Esophagus muscularis mucosa (tissue), 4 donors: ENCODE data around the gene PDCD4. TPM values are rescaled to one million over a fixed set of nuclear protein-coding genes. Genes with fewer than 3 reads are reported as not detected.

Experiments
- DNase-seq: peaks from one replicate; pipeline ENCODE4 v3.0.0-alpha.2; 2017; ENCODE audit errors: extremely low spot score
- H3K27ac ChIP-seq, 4 donors: fragments of 200-600 bp; sonication (generic); replicated peaks in 1 of 4; 1 replicate in 3 of 4; 2 replicates in 1 of 4; pipeline ENCODE4 v1.5.1; 2016 to 2019; ENCODE audit warnings: mild to moderate bottlenecking in 1 of 4
- H3K27me3 ChIP-seq, 4 donors: fragments of 200-600 bp; sonication (generic); one replicate each; pipeline versions ENCODE4 v1.5.1 to v1.6.0; 2016 to 2019
- H3K36me3 ChIP-seq, 4 donors: fragments of 200-600 bp; sonication (generic); one replicate each; pipeline ENCODE4 v1.5.1; 2016 to 2019
- H3K4me1 ChIP-seq, 4 donors: fragments of 200-600 bp; sonication (generic); one replicate each; pipeline ENCODE4 v1.5.1; 2016 to 2019
- H3K4me3 ChIP-seq, 4 donors: fragments of 200-600 bp; sonication (generic); 1 replicate in 2 of 4; 2 replicates in 2 of 4; pipeline ENCODE4 v1.5.1; 2016 to 2019; ENCODE audit warnings: mild to moderate bottlenecking in 4 of 4, moderate library complexity in 1 of 4
- H3K9me3 ChIP-seq, 4 donors: fragments of 200-600 bp; sonication (generic); 1 replicate in 3 of 4; 2 replicates in 1 of 4; pipeline ENCODE4 v1.5.1; 2016 to 2019
- EP300 ChIP-seq: sonication (generic); formaldehyde crosslinking; IDR thresholded peaks from one replicate; pipeline ENCODE4 v1.6.1; 2017; ENCODE audit warnings: antibody characterized with exemption
- POLR2A ChIP-seq: fragments of 450-650 bp; IDR thresholded peaks from one replicate; pipeline ENCODE4 v1.6.1; 2017; ENCODE audit warnings: antibody characterized with exemption, moderate library complexity, mild to moderate bottlenecking, low read depth
- POLR2AphosphoS5 ChIP-seq, 2 donors: sonication (generic); formaldehyde crosslinking; IDR thresholded peaks; one replicate each; pipeline ENCODE4 v1.6.1; 2017; ENCODE audit warnings: antibody characterized with exemption in 2 of 2
- WGBS: methylation state at CpG from one replicate; pipeline ENCODE4 v1.1.5; 2018; 5-methylcytosine and 5-hydroxymethylcytosine counted together
- intact Hi-C: fragments of 100-400 bp; cut with DNase I; formaldehyde crosslinking; loops from one replicate; pipeline ENCODE4 v1.15.1; 2023
- total RNA-seq, 4 donors: library from RNA; depleted of rRNA; stranded (reverse); fragments of >200 nt; gene quantifications; one replicate each; pipeline versions ENCODE4 v1.1.0 to v1.2.1, GENCODE V29; 2016
- TF ChIP-seq, protein P1 (sequence below), 3 experiments: fragments of 200-600 bp in 2 of 3; fragments of 450-650 bp in 1 of 3; sonication (generic) in 2 of 3; IDR thresholded peaks; one replicate each; pipeline ENCODE4 v1.5.1; 2017 to 2019; ENCODE audit warnings: antibody characterized with exemption in 3 of 3, mild to moderate bottlenecking in 2 of 3, moderate library complexity in 1 of 3

The PDCD4 gene
- total RNA-seq, 4 donors from 2014 or later: 65.6 to 97.7 (median 78.3) TPM

DNA sequence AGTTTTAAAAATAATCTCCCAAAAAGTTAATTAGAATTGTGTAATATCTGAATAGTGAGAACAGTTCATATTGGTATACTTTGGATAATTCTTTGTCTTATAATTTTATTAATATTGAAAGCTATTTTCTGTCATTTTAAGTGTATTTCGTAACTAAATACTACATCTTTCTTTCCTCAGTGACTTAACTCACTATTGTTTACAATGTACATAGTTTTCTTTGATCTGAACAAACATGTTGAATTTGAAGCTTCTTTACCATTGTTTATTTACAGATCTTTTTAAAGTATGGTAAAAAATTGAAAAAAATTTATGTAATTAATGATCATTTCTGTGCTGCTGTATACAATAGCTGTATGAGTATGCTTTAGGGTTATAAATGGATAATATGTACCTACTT lies 5.1 kb downstream of the PDCD4 start:
- Histone ChIP-seq H3K36me3 (peaks cover 0 to 29% (median 13%) of the 10 kb centered on the region in 4 donors), H3K27ac (no peak overlapping the region), H3K27me3 (no peaks in the 10 kb centered on the region), H3K4me3 (no peak overlapping the region), H3K4me1 (peaks cover 11 to 71% (median 69%) of the 10 kb centered on the region in 4 donors), H3K9me3 (no peaks in the 10 kb centered on the region)
- TF ChIP-seq, protein P1, sequence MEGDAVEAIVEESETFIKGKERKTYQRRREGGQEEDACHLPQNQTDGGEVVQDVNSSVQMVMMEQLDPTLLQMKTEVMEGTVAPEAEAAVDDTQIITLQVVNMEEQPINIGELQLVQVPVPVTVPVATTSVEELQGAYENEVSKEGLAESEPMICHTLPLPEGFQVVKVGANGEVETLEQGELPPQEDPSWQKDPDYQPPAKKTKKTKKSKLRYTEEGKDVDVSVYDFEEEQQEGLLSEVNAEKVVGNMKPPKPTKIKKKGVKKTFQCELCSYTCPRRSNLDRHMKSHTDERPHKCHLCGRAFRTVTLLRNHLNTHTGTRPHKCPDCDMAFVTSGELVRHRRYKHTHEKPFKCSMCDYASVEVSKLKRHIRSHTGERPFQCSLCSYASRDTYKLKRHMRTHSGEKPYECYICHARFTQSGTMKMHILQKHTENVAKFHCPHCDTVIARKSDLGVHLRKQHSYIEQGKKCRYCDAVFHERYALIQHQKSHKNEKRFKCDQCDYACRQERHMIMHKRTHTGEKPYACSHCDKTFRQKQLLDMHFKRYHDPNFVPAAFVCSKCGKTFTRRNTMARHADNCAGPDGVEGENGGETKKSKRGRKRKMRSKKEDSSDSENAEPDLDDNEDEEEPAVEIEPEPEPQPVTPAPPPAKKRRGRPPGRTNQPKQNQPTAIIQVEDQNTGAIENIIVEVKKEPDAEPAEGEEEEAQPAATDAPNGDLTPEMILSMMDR (IDR thresholded peaks at IDR 0.05): no peak
- TF ChIP-seq POLR2A (no peak), EP300 (no peak), POLR2AphosphoS5 (IDR thresholded peaks at IDR 0.05) (no peak)
- 87% methylated on average over 1 of the region's 1 CpG for WGBS
- no peak for DNase-seq
- intact Hi-C loops: no loop called here

DNA sequence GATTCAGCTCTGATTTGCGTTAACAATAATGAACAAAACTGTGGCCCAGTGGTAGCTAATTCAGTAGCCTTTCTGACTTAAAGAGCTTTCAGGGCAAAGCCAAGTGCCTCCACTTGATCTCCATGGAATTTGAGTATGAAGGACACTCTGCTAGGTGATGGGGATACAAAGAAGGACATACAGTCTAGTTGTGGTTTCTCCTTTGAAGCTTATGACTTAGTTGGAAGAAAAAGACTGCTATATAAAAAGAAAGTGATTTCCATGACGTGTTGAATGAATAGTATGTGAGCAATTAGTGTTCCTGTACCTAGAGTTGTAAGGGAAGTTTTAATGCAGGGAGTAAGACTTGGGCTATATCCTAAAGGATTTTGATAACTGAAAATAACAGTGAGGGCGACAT lies 8.3 kb downstream of the PDCD4 start:
- peak overlapping the region; percentile 15 to 32 (median 20) for H3K27ac ChIP-seq
- WGBS: 79% methylated on average over 3 of the region's 3 CpGs
- intact Hi-C loops: no loop called here
- H3K4me3 ChIP-seq: no peak overlapping the region
- H3K27me3 ChIP-seq: no peaks in the 10 kb centered on the region
- no peaks in the 10 kb centered on the region for H3K9me3 ChIP-seq
- H3K4me1 ChIP-seq: peaks cover 2 to 82% (median 66%) of the 10 kb centered on the region in 4 donors
- H3K36me3 ChIP-seq: peaks cover 0 to 51% (median 25%) of the 10 kb centered on the region in 4 donors
- no peak for TF ChIP-seq POLR2A
- no peak for TF ChIP-seq POLR2AphosphoS5 (IDR thresholded peaks at IDR 0.05)
- no peak for DNase-seq

DNA sequence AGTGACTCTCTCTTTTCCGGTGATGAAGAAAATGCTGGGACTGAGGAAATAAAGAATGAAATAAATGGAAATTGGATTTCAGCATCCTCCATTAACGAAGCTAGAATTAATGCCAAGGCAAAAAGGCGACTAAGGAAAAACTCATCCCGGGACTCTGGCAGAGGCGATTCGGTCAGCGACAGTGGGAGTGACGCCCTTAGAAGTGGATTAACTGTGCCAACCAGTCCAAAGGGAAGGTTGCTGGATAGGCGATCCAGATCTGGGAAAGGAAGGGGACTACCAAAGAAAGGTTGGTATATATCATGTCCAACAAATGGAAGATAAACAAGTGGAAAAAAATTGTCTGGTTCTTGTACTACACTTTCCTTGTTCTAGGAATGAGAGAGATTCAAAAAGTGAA lies 9.5 kb downstream of the PDCD4 start:
- WGBS: 95% methylated on average over 9 of the region's 9 CpGs
- intact Hi-C loops: no loop called here
- DNase-seq: no peak
- Histone ChIP-seq H3K9me3 (no peaks in the 10 kb centered on the region), H3K27ac (peak overlapping the region in 3 of 4 donors; percentile 16 to 49 (median 24)), H3K4me3 (no peak overlapping the region), H3K27me3 (no peaks in the 10 kb centered on the region), H3K4me1 (peaks cover 2 to 77% (median 61%) of the 10 kb centered on the region in 4 donors), H3K36me3 (peaks cover 0 to 61% (median 29%) of the 10 kb centered on the region in 4 donors)
- TF ChIP-seq POLR2AphosphoS5 (IDR thresholded peaks at IDR 0.05) (no peak), POLR2A (no peak), EP300 (no peak)
- TF ChIP-seq, protein P1 (IDR thresholded peaks at IDR 0.05): no peak

DNA sequence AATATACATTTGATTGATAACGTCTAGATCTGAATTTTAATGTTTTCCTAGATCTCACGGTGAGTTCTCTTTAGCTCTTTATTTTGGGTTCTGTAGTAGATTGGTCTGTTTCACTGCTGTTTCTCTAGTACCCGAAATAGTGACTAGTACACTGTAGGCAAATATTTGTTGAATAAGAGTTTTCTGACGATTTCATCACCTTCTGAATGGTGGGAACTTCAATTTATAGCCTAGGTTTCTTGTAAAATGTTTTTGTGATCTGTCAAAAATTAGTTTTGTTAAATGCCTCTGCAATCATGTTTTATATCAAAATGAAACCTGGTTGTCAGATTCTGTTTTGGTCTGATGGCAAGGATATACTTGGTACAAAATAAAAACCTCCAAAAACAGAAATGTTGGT lies 10.2 kb downstream of the PDCD4 start:
- H3K4me3 ChIP-seq: no peak overlapping the region
- no peak for DNase-seq
- peak overlapping the region in 3 of 4 donors; percentile 16 to 49 (median 24) for H3K27ac ChIP-seq
- 72% methylated on average over 4 of the region's 4 CpGs for WGBS
- H3K4me1 ChIP-seq: peaks cover 2 to 77% (median 63%) of the 10 kb centered on the region in 4 donors
- H3K27me3 ChIP-seq: no peaks in the 10 kb centered on the region
- intact Hi-C loops: no loop called here
- no peaks in the 10 kb centered on the region for H3K9me3 ChIP-seq
- H3K36me3 ChIP-seq: peaks cover 0 to 64% (median 28%) of the 10 kb centered on the region in 4 donors
- TF ChIP-seq EP300 (no peak), POLR2AphosphoS5 (IDR thresholded peaks at IDR 0.05) (no peak), POLR2A (no peak)
- TF ChIP-seq, protein P1 (IDR thresholded peaks at IDR 0.05): no peak

DNA sequence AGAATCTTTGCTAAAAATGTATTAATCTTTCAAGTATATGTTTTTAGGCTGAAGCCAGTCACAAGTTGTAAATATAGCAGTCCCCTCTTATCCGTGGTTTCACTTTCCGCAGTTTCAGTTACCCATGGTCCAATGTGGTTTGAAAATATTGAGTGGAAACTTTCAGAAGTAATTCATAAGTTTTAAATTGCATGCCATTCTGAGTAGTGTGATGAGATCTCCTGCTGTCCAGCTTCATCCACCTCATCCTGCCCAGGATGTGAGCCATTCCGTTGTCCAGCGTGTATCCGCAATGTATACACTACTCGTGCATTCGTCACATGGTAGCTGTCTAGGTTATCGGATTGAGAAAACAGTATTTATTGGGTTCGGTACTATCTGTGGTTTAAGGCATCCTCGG lies 12.2 kb downstream of the PDCD4 start:
- 80% methylated on average over 10 of the region's 10 CpGs for WGBS
- Histone ChIP-seq H3K27me3 (no peaks in the 10 kb centered on the region), H3K9me3 (no peaks in the 10 kb centered on the region), H3K36me3 (peaks cover 0 to 64% (median 33%) of the 10 kb centered on the region in 4 donors), H3K4me3 (peak overlapping the region; percentile 3 to 33 (median 28)), H3K27ac (peak overlapping the region; percentile 4 to 70 (median 52)), H3K4me1 (peaks cover 0 to 68% (median 54%) of the 10 kb centered on the region in 4 donors)
- no peak for TF ChIP-seq EP300
- no peak for TF ChIP-seq POLR2AphosphoS5 (IDR thresholded peaks at IDR 0.05)
- intact Hi-C loops: no loop called here
- no peak for DNase-seq
